NCI-H2029 (cell line): ENCODE results near the gene HBA1.
"Not testable (repeated sequence)": the region's sequence is repeated elsewhere in the genome, so short reads cannot be mapped to it uniquely, and the experiment has no call there.

ENCODE experiments used
- DNase-seq: peaks from one replicate; lab custom pipeline; 2025; lab: John Stamatoyannopoulos, UW

Gene HBA1

DNA sequence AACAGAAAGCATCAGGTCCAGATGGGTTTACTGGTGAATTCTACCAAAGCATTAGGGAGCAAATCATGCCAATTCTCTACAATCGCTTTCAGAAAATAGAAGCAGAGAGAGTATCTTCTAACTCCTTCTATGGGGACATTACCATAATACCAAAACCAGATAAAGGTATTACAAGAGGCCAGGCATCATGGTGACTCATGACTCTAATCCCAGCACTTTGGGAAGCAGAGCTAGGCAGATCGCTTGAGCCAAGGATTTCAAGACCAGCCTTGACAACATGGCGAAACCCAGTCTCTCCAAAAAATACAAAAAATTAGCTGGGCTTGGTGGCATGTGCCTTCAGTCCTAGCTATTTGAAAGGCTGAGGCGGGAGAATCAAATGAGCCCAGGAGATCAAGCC lies 26.8 kb downstream of the HBA1 start:
- no peak for DNase-seq

DNA sequence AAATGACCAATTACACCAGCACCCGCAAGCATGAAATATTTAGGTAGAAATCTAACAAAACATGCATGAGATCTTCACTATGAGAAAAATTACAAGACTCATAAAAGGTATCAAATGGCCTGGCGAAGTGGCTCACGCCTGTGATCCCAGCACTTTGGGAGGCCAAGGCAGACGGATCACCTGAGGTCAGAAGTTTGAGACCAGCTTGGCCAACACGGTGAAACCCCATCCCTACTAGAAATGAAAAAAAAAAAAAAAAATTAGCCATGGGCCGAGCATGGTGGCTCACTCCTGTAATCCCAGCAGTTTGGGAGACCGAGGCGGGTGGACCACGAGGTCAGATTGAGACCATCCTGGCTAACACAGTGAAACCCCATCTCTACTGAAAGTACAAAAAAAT lies 27.6 kb downstream of the HBA1 start:
- not testable (repeated sequence) for DNase-seq

DNA sequence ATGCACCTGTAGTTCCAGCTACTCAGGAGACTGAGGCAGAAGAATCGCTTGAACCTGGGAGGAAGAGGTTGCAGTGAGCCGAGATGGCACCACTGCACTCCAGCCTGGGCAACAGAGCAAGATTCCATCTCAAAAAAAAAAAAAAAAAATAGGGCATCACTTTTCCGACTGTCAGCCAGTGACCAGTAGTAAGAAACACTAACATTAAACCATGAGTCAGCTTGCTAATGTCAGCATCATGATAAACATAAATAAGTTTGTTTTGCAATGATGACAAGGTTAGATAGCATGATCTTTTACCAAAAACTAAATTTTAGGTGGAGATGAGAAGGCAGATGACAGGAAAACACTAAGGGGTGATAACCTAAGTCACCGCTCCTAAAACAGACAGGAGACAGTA lies 32.9 kb downstream of the HBA1 start:
- DNase-seq = not testable (repeated sequence)

DNA sequence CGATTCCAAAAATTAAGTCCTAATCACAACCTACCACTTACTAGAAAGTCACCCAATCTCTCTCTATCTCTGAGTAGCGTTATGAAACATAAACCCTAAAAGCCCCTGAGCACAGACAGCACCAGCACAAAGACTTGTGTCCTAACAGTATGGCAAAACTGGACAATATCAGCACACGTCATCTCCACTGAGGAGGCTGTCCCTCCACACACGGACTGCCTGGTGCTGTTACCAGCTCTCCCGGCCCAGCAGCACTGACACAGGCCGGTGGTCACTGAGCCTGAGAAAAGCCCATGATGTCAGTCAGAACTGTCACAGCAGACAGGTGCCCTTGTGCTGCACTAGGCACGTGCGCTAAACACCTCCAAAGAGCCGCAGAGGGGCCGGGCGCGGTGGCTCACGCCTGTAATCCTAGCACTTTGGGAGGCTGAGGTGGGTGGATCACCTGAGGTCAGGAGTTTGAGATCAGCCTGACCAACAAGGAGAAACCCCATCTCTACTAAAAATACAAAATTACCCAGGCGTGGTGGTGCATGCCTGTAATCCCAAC lies 35.2 kb downstream of the HBA1 start:
- not testable (repeated sequence) for DNase-seq

DNA sequence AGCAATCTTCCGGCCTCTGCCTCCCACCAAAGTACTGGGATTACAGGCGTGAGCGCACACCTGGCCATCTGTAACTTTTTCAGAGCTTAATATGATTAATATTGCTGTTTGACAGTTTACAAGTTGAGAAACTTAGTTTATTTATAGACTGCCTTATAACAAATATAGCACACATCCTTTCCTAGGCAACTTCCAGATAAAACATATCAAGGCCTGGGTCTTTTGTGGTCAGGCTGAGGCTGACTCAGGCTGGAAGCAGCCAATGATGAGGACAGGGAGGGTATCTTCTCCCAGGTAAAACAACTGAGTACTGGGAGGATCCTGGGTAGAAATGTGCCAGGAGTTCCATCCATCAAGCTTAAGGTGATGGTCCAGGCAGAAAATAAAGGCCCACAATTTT lies 36.5 kb downstream of the HBA1 start:
- no peak for DNase-seq

DNA sequence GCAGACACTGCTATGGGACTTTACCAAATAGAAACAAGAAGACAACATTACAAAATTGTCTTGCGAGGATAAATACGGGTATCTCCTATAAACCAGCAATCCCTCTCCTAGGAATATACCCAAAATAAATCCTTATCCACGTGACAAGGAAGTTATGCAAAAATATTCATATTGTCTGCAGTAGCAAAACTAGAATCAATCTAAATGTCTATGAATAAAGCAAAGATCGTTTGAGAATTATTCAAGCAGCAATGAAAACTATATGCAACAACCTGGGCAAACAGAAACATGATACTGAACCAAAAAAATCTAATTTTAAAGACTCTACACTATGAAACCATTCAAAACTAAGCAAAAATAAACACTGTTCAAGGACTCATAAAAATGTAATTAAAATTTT lies 43.5 kb downstream of the HBA1 start:
- no peak for DNase-seq
